ENCODE results near the gene CSNK2B. TPM values are rescaled to one million over a fixed set of nuclear protein-coding genes. Genes with fewer than 3 reads are reported as not detected.

The CSNK2B gene
- total RNA-seq, 1 donor from 2014 or later = 126 TPM

DNA sequence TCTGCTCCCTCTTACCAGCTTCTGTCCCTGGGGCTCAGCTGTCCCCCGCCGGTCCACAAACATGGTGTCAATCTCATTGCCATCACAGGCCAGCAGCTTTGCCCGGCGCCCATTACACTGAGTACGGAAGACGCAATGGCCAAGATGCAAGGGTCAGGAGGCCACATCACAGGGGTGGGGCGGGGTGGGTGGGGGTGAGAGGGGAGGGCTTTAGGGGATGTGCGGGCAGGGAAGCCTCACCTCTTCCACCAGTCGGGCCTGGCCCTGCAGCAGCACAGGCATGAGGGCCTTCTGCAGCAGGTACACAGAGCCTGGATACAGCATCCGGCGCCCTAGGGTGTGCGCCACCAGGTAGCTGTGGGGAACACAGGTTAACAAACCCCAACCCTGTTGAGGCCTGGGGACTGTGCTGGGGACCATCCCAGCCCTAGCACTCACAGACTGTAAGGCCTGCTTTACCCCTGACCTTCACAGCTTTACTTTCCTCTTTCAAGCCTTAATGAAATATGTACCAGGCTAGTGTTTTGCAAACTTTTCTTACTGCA lies 25.8 kb downstream of the CSNK2B start:
- Histone ChIP-seq H3K27ac (no peak overlapping the region), H3F3A (ENCODE audit: low read depth) (no peaks in the 10 kb centered on the region), H3K4me3 (no peak overlapping the region), H3K4me1 (no peaks in the 10 kb centered on the region), H3K9ac (no peak overlapping the region), H3K4me2 (no peak overlapping the region), H4K20me1 (ENCODE audit: low read depth) (peaks cover 3% of the 10 kb centered on the region), H3K79me2 (ENCODE audit: low read depth) (no peaks in the 10 kb centered on the region), H3K27me3 (no peaks in the 10 kb centered on the region), H2AFZ (replicated peaks) (no peak overlapping the region), H3K36me3 (no peaks in the 10 kb centered on the region), H3K9me3 (ENCODE audit: low read depth) (no peaks in the 10 kb centered on the region)
- no peaks in the 10 kb centered on the region for H3K9me3 Mint-ChIP-seq
- H3K27ac Mint-ChIP-seq = no peak overlapping the region
- peaks cover 3% of the 10 kb centered on the region for H3K4me1 Mint-ChIP-seq
- no peak for DNase-seq (ENCODE audit: low spot score)
- H3K4me3 Mint-ChIP-seq = no peak overlapping the region
- TF ChIP-seq CTCF (IDR thresholded peaks at IDR 0.05) (no peak), EZH2 (IDR thresholded peaks at IDR 0.05) (no peak), EZH2phosphoT487 (IDR thresholded peaks at IDR 0.05) (no peak)
- H3K27me3 Mint-ChIP-seq (ENCODE audit: insufficient read depth, low read depth) = no peaks in the 10 kb centered on the region
- peaks cover 32% of the 10 kb centered on the region for H3K36me3 Mint-ChIP-seq

DNA sequence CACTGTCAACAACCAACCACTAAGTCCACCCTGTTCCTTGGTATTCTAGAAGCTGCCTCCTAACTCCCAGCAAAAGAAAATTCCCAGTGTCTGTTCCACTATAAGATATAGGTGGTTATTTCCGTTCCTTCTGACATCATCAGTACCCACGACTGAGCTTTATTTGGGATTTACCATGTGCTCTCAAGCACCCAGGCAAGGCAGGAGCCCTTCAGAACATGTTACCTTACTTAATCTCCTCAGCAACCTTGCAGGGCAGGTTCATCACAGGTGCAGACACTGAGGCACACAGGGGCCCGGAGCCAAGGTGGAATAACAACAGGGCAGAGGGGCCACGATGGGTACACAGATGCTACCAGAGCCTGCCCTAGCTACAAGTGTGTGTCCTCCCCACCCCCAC lies 26.5 kb downstream of the CSNK2B start:
- DNase-seq (ENCODE audit: low spot score) = no peak
- Histone ChIP-seq H2AFZ (replicated peaks) (no peak overlapping the region), H3K27ac (no peak overlapping the region), H3K79me2 (ENCODE audit: low read depth) (no peaks in the 10 kb centered on the region), H4K20me1 (ENCODE audit: low read depth) (peaks cover 3% of the 10 kb centered on the region), H3K4me3 (no peak overlapping the region), H3K4me2 (no peak overlapping the region), H3K27me3 (no peaks in the 10 kb centered on the region), H3F3A (ENCODE audit: low read depth) (no peaks in the 10 kb centered on the region), H3K4me1 (no peaks in the 10 kb centered on the region), H3K9me3 (ENCODE audit: low read depth) (no peaks in the 10 kb centered on the region), H3K9ac (no peak overlapping the region), H3K36me3 (no peaks in the 10 kb centered on the region)
- Mint-ChIP-seq H3K36me3 (peaks cover 33% of the 10 kb centered on the region), H3K27ac (no peak overlapping the region), H3K9me3 (no peaks in the 10 kb centered on the region), H3K4me1 (peaks cover 3% of the 10 kb centered on the region), H3K27me3 (ENCODE audit: insufficient read depth, low read depth) (no peaks in the 10 kb centered on the region), H3K4me3 (no peak overlapping the region)
- TF ChIP-seq CTCF (IDR thresholded peaks at IDR 0.05) (no peak), EZH2phosphoT487 (IDR thresholded peaks at IDR 0.05) (no peak), EZH2 (IDR thresholded peaks at IDR 0.05) (no peak)

DNA sequence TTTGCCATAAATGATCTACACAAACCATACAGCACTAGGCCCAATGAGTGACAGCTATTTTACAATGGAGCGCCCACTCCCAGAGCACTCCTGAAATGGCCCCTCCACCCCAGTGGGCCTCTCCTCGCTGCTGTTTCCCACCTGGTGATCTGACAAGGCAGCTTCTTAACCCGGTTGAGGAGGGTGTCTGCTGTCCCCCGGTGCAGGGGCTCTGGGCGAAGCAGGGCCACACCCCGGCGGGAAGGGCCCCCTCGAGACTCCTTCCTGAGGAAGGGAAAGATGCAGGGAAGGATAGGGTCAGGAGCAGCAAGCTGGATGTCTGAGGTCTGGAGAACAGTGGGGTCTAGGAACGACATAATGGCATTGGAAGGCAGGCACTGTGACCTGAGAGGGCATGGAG lies 27.0 kb downstream of the CSNK2B start:
- no peaks in the 10 kb centered on the region for H3K79me2 ChIP-seq (ENCODE audit: low read depth)
- Mint-ChIP-seq H3K4me1 (peaks cover 2% of the 10 kb centered on the region), H3K4me3 (no peak overlapping the region), H3K36me3 (peaks cover 32% of the 10 kb centered on the region), H3K27me3 (ENCODE audit: insufficient read depth, low read depth) (no peaks in the 10 kb centered on the region), H3K27ac (no peak overlapping the region), H3K9me3 (no peaks in the 10 kb centered on the region)
- H3K4me2 ChIP-seq = no peak overlapping the region
- H3K27ac ChIP-seq = no peak overlapping the region
- H3K9me3 ChIP-seq (ENCODE audit: low read depth) = no peaks in the 10 kb centered on the region
- no peaks in the 10 kb centered on the region for H3F3A ChIP-seq (ENCODE audit: low read depth)
- DNase-seq (ENCODE audit: low spot score) = no peak
- peaks cover 3% of the 10 kb centered on the region for H4K20me1 ChIP-seq (ENCODE audit: low read depth)
- no peak overlapping the region for H3K4me3 ChIP-seq
- no peak for TF ChIP-seq EZH2 (IDR thresholded peaks at IDR 0.05)
- no peak for TF ChIP-seq CTCF (IDR thresholded peaks at IDR 0.05)
- TF ChIP-seq EZH2phosphoT487 (IDR thresholded peaks at IDR 0.05) = no peak
- H3K36me3 ChIP-seq = no peaks in the 10 kb centered on the region
- no peak overlapping the region for H2AFZ ChIP-seq (replicated peaks)
- H3K4me1 ChIP-seq = no peaks in the 10 kb centered on the region
- no peaks in the 10 kb centered on the region for H3K27me3 ChIP-seq
- no peak overlapping the region for H3K9ac ChIP-seq
